Measurements from ENCODE around the gene CNTNAP2. TPM values are rescaled to one million over a fixed set of nuclear protein-coding genes. Genes with fewer than 3 reads are reported as not detected.

Gene CNTNAP2
- total RNA-seq, 1 experiment from 2014 or later = 64.5 TPM

- Mint-ChIP-seq H3K4me1 (no peaks in the 10 kb centered on the region), H3K9me3 (no peaks in the 10 kb centered on the region; a peak in 2 of 5 replicates), H3K4me3 (no peak overlapping the region), H3K27me3 (ENCODE audit: low read depth) (no peaks in the 10 kb centered on the region), H3K36me3 (ENCODE audit: insufficient read depth in 1 of 3, low read depth in 3 of 3) (no peaks in the 10 kb centered on the region), H3K27ac (no peak overlapping the region)
- no peaks in the 10 kb centered on the region for H4K20me1 ChIP-seq (ENCODE audit: control insufficient read depth, insufficient read depth, insufficient read length)
- no peak overlapping the region for H2BK120ac ChIP-seq (ENCODE audit: low read depth, low read length, poor library complexity, severe bottlenecking)
- no peak overlapping the region for H2AK5ac ChIP-seq (ENCODE audit: insufficient read length, low read length)
- no peaks in the 10 kb centered on the region for H3K27me3 ChIP-seq (ENCODE audit: insufficient read depth, low read length)
- H2AFZ ChIP-seq (ENCODE audit: low read length) = no peak overlapping the region
- H3T11ph ChIP-seq (ENCODE audit: low read length) = no peak overlapping the region
- H3K23ac ChIP-seq (ENCODE audit: insufficient read length, low read depth, low read length) = no peak overlapping the region
- no peaks in the 10 kb centered on the region for H3K79me1 ChIP-seq (ENCODE audit: insufficient read depth, low read depth, low read length, poor library complexity, severe bottlenecking)
- no peak overlapping the region for H4K8ac ChIP-seq (replicated peaks; ENCODE audit: insufficient read length, low read depth, low read length)
- no peak for TF ChIP-seq CTCF (conservative IDR thresholded peaks at IDR 0.05)
- no peak overlapping the region for H3K14ac ChIP-seq (ENCODE audit: insufficient read depth, low read length)
- H2BK5ac ChIP-seq (ENCODE audit: insufficient read length, low read length) = no peak overlapping the region
- H4K5ac ChIP-seq (ENCODE audit: insufficient read length, low read depth, low read length) = no peak overlapping the region
- H3K79me2 ChIP-seq (ENCODE audit: insufficient read depth, low read length) = no peaks in the 10 kb centered on the region
- no peak overlapping the region for H2BK15ac ChIP-seq (ENCODE audit: low read depth, low read length)
- H3K4me1 ChIP-seq (ENCODE audit: insufficient read depth, low read length) = no peaks in the 10 kb centered on the region
- no peak overlapping the region for H4K91ac ChIP-seq (ENCODE audit: insufficient read length, low read depth, low read length)
- no peak for DNase-seq
- no peak overlapping the region for H3K18ac ChIP-seq (ENCODE audit: insufficient read length, low read depth, low read length)
- H2BK20ac ChIP-seq (ENCODE audit: low read depth, low read length, poor library complexity, severe bottlenecking) = no peak overlapping the region
- H3K27ac ChIP-seq (ENCODE audit: insufficient read length, low read depth, low read length) = no peak overlapping the region
- no CpG with 5 or more reads among the region's 1 CpG for WGBS (ENCODE audit: extremely low coverage, insufficient read length, low lambda C conversion rate)
- no peak overlapping the region for H3K56ac ChIP-seq (ENCODE audit: insufficient read length, low read depth, low read length)
- H3K9me3 ChIP-seq (ENCODE audit: control insufficient read depth, low read depth, low read length) = no peaks in the 10 kb centered on the region
- H3K4ac ChIP-seq (ENCODE audit: low read depth, low read length) = no peak overlapping the region
- no peak overlapping the region for H2BK12ac ChIP-seq (ENCODE audit: insufficient read length, low read depth, low read length)
- no peaks in the 10 kb centered on the region for H3K23me2 ChIP-seq (ENCODE audit: insufficient read length, low read depth, low read length, poor library complexity, severe bottlenecking)
- no peak overlapping the region for H3K9ac ChIP-seq (ENCODE audit: extremely low read depth, insufficient read length, low read length)
- no peak overlapping the region for H3K4me2 ChIP-seq (ENCODE audit: insufficient read depth, insufficient read length, low read length)
Measured at GRCh38 chr7:146683439-146683838, 566.8 kb downstream of the CNTNAP2 start.
